ENCODE results near the gene ELMO3.

The ELMO3 gene
- total RNA-seq, result 0.50 to 5.9 (median 2.0) reads per million in 17 experiments

- peak in 2 of 4 experiments; percentile 17 to 35 for DNase-seq
Measured at GRCh38 chr16:67199011-67199807, at the start of gene ELMO3. TSS of gene ELMO3 (plus strand) at chr16:67199131. CDS start at chr16:67199327, 196 bp downstream.

GRCh38 chr16:67149276-67150046 lies 49.5 kb upstream of the ELMO3 start:
- DNase-seq, result no peak

GRCh38 chr16:67150047-67150832 lies 48.7 kb upstream of the ELMO3 start:
- DNase-seq, result peak in 3 of 4 experiments; percentile 45 to 70 (median 61)

GRCh38 chr16:67150833-67151396 lies 48.0 kb upstream of the ELMO3 start, which contains the start of gene B3GNT9:
TSS of gene B3GNT9 (minus strand) at chr16:67150998. CDS start at chr16:67150485, 513 bp downstream.
- peak in 3 of 4 experiments; percentile 38 to 53 (median 43) for DNase-seq

- peak in 1 of 4 experiments; percentile 17 for DNase-seq
Measured at GRCh38 chr16:67151431-67152097, 47.4 kb upstream of the ELMO3 start.

GRCh38 chr16:67154578-67155294 lies 44.2 kb upstream of the ELMO3 start:
- DNase-seq, result no peak

- DNase-seq, result peak; percentile 82 to 94 (median 90)
Measured at GRCh38 chr16:67155295-67156142, 43.4 kb upstream of the ELMO3 start.

- no peak for DNase-seq
Measured at GRCh38 chr16:67156143-67156844, 42.6 kb upstream of the ELMO3 start.

- no peak for DNase-seq
Measured at GRCh38 chr16:67157106-67157748, 41.7 kb upstream of the ELMO3 start.

GRCh38 chr16:67157892-67158635 lies 40.9 kb upstream of the ELMO3 start:
- DNase-seq, result no peak

- DNase-seq, result peak; percentile 42 to 77 (median 68)
Measured at GRCh38 chr16:67158637-67159600, 40.0 kb upstream of the ELMO3 start.

GRCh38 chr16:67161595-67162058 lies 37.3 kb upstream of the ELMO3 start:
- no peak for DNase-seq

- DNase-seq, result peak in 3 of 4 experiments; percentile 51 to 56 (median 52)
Measured at GRCh38 chr16:67162506-67163163, 36.3 kb upstream of the ELMO3 start.

- peak in 3 of 4 experiments; percentile 50 to 71 (median 60) for DNase-seq
Measured at GRCh38 chr16:67163164-67163998, 35.5 kb upstream of the ELMO3 start.

GRCh38 chr16:67163999-67164558 lies 34.9 kb upstream of the ELMO3 start:
- peak in 1 of 4 experiments; percentile 34 for DNase-seq
